Measurements from ENCODE around the gene KIF23. TPM values are rescaled to one million over a fixed set of nuclear protein-coding genes. Genes with fewer than 3 reads are reported as not detected.

Gene KIF23
- total RNA-seq, 1 experiment from 2014 or later: 87.8 TPM

GRCh38 chr15:69451951-69452691 lies 38.0 kb downstream of the KIF23 start:
- H3K4me1 Mint-ChIP-seq: peaks cover 27% of the 10 kb centered on the region
- H3K27me3 Mint-ChIP-seq (ENCODE audit: low read depth): no peaks in the 10 kb centered on the region; the same call in 1 of the 2 replicates
- TF ChIP-seq ARID4B (CRISPR knock-in tag; IDR thresholded peaks at IDR 0.05; ENCODE audit: borderline replicate concordance) (no peak), ELF4 (CRISPR knock-in tag; IDR thresholded peaks at IDR 0.05; ENCODE audit: low read depth) (no peak), SP1 (CRISPR knock-in tag; conservative IDR thresholded peaks at IDR 0.05) (no peak), E2F5 (CRISPR knock-in tag; IDR thresholded peaks at IDR 0.05) (no peak), ZNF416 (CRISPR knock-in tag; IDR thresholded peaks at IDR 0.05) (no peak), GABPB1 (CRISPR knock-in tag; IDR thresholded peaks at IDR 0.05) (no peak), FOXJ3 (CRISPR knock-in tag; IDR thresholded peaks at IDR 0.05; ENCODE audit: borderline replicate concordance) (no peak), NR3C1 (CRISPR knock-in tag; conservative IDR thresholded peaks at IDR 0.05; ENCODE audit: low read depth) (no peak)
- POLR2A ChIA-PET: interaction anchor here (1.6 to 3.3 kb wide), 2 partner anchors 11 to 14 kb away, joined by 5 to 27 read pairs; no protein-coding TSS in a partner anchor
- peak overlapping the region; percentile 100 for H3K27ac Mint-ChIP-seq
- no peak for DNase-seq (ENCODE audit: low spot score)
- peak overlapping the region; percentile 97 for H3K4me3 Mint-ChIP-seq
- CTCF ChIA-PET: interaction anchor here (0.6 to 4.4 kb wide), 6 partner anchors 11 to 421 kb away, joined by 3 to 44 read pairs (median 4); no protein-coding TSS in a partner anchor
- ATAC-seq: peak; percentile 72
- no peaks in the 10 kb centered on the region for H3K9me3 Mint-ChIP-seq
- H3K36me3 Mint-ChIP-seq: peaks cover 52% of the 10 kb centered on the region

GRCh38 chr15:69452692-69453521 lies 38.8 kb downstream of the KIF23 start, which contains the start of gene RPLP1:
TSS of gene RPLP1 (plus strand) at chr15:69452818. CDS start at chr15:69452949, 131 bp downstream.
- POLR2A ChIA-PET: interaction anchor here (0.9 to 3.3 kb wide), 3 partner anchors 10 to 38 kb away, joined by 3 to 27 read pairs (median 5); no protein-coding TSS in a partner anchor
- Mint-ChIP-seq H3K9me3 (no peaks in the 10 kb centered on the region), H3K36me3 (peaks cover 47% of the 10 kb centered on the region), H3K4me1 (peaks cover 27% of the 10 kb centered on the region), H3K4me3 (peak within 1 kb of the TSS; percentile 97), H3K27ac (peak within 1 kb of the TSS; percentile 100), H3K27me3 (ENCODE audit: low read depth) (no peaks in the 10 kb centered on the region; the same call in 1 of the 2 replicates)
- CTCF ChIA-PET: interaction anchor here (0.6 to 4.4 kb wide), 3 partner anchors 10 to 346 kb away, joined by 4 to 44 read pairs (median 11); no protein-coding TSS in a partner anchor
- ATAC-seq (peak; percentile 84), DNase-seq (ENCODE audit: low spot score) (peak; percentile 95)
- TF ChIP-seq SMAD4 (CRISPR knock-in tag; IDR thresholded peaks at IDR 0.05) (0 out of 2 replicates have a peak, but pooled peaks have one; percentile 52), SMAD3 (CRISPR knock-in tag; IDR thresholded peaks at IDR 0.05; ENCODE audit: borderline replicate concordance) (peak; percentile 82), CREM (CRISPR knock-in tag; IDR thresholded peaks at IDR 0.05) (peak; percentile 64; the same call in 1 of the 2 replicates), CDX4 (CRISPR knock-in tag; IDR thresholded peaks at IDR 0.05; ENCODE audit: borderline replicate concordance) (no peak), NFYB (CRISPR knock-in tag; conservative IDR thresholded peaks at IDR 0.05; ENCODE audit: low read depth) (peak; percentile 75), JUN (CRISPR knock-in tag; IDR thresholded peaks at IDR 0.05) (peak; percentile 63; the same call in 1 of the 2 replicates), ZNF138 (CRISPR knock-in tag; conservative IDR thresholded peaks at IDR 0.05) (peak; percentile 76; the same call in 1 of the 2 replicates), E2F1 (CRISPR knock-in tag; IDR thresholded peaks at IDR 0.05) (peak; percentile 85), NR1H2 (CRISPR knock-in tag; IDR thresholded peaks at IDR 0.05) (peak; percentile 66; the same call in 1 of the 2 replicates), MAX (CRISPR knock-in tag; IDR thresholded peaks at IDR 0.05) (peak; percentile 90), ZNF512 (CRISPR knock-in tag; IDR thresholded peaks at IDR 0.05; ENCODE audit: borderline replicate concordance) (0 out of 2 replicates have a peak, but pooled peaks have one; percentile 46), ZNF396 (CRISPR knock-in tag; IDR thresholded peaks at IDR 0.05; ENCODE audit: borderline replicate concordance) (no peak), TEAD4 (CRISPR knock-in tag; IDR thresholded peaks at IDR 0.05) (peak; percentile 74)
